CD4-positive, alpha-beta T cell (primary cell): ENCODE results near the gene BTRC. TPM values are rescaled to one million over a fixed set of nuclear protein-coding genes. Genes with fewer than 3 reads are reported as not detected.

Experiments
- ATAC-seq: fragments of 200-7000 bp; cut with Tn5 transposase; one replicate; pipeline ENCODE4 v1.10.0; 2022; ENCODE audit warnings: mild to moderate bottlenecking; ENCODE audit not compliant: poor library complexity
- CTCF ChIA-PET: fragments of 350-600 bp; sonication (Branson Sonifier 250); formaldehyde crosslinking; loops from one replicate; lab custom pipeline; 2021; ENCODE audit warnings: antibody characterized with exemption, inconsistent platforms; lab: Charles Lee
- POLR2A ChIA-PET: fragments of 350-600 bp; sonication (Branson Sonifier 250); formaldehyde crosslinking; loops from one replicate; lab custom pipeline; 2021; ENCODE audit warnings: antibody characterized with exemption, inconsistent platforms; lab: Charles Lee
- DNase-seq, 14 experiments: peaks; one replicate each; pipeline ENCODE4 v3.0.0-alpha.2; 2013 to 2020; ENCODE audit warnings: mixed read lengths in 2 of 14
- H3K27ac ChIP-seq, 2 donors: one replicate each; pipeline versions ENCODE4 v1.5.1 to v1.7.0; 2013; ENCODE audit warnings: low read length in 2 of 2, low read depth in 1 of 2, mild to moderate bottlenecking in 1 of 2
- H3K27me3 ChIP-seq, 2 experiments: 1 replicate in 1 of 2; 2 replicates in 1 of 2; pipeline versions ENCODE4 v1.6.1 to v1.7.0; 2013; ENCODE audit warnings: low read length in 2 of 2, control low read depth in 1 of 2, mild to moderate bottlenecking in 1 of 2, moderate library complexity in 1 of 2; ENCODE audit not compliant: insufficient read depth in 2 of 2, control insufficient read depth in 1 of 2
- H3K36me3 ChIP-seq: one replicate; pipeline ENCODE4 v1.6.1; 2013; ENCODE audit warnings: low read length, control low read depth; ENCODE audit not compliant: insufficient read depth
- H3K4me1 ChIP-seq: one replicate; pipeline ENCODE4 v1.6.1; 2013; ENCODE audit warnings: low read length, control low read depth; ENCODE audit not compliant: insufficient read depth
- H3K4me3 ChIP-seq: one replicate; pipeline ENCODE4 v1.5.1; 2013; ENCODE audit warnings: mild to moderate bottlenecking, low read length, moderate library complexity
- H3K9me3 ChIP-seq, 2 experiments: 1 replicate in 1 of 2; 2 replicates in 1 of 2; pipeline versions ENCODE4 v1.6.1 to v1.7.0; 2013; ENCODE audit warnings: low read length in 2 of 2, mild to moderate bottlenecking in 2 of 2, control low read depth in 1 of 2, moderate library complexity in 1 of 2; ENCODE audit not compliant: control insufficient read depth in 1 of 2, insufficient read depth in 1 of 2
- H3K27ac Mint-ChIP-seq: one replicate; pipeline ENCODE4 v1.8.0; 2020; ENCODE audit warnings: mixed read lengths
- H3K27me3 Mint-ChIP-seq: one replicate; pipeline ENCODE4 v1.8.0; 2021; ENCODE audit warnings: mixed read lengths
- H3K36me3 Mint-ChIP-seq: one replicate; pipeline ENCODE4 v1.8.0; 2021; ENCODE audit warnings: low read depth, mixed read lengths
- H3K4me1 Mint-ChIP-seq: one replicate; pipeline ENCODE4 v1.8.0; 2021; ENCODE audit warnings: low read depth, mixed read lengths
- H3K4me3 Mint-ChIP-seq: one replicate; pipeline ENCODE4 v1.8.0; 2020; ENCODE audit warnings: mild to moderate bottlenecking, mixed read lengths
- H3K9me3 Mint-ChIP-seq: one replicate; pipeline ENCODE4 v1.8.0; 2020; ENCODE audit warnings: mixed read lengths
- CTCF ChIP-seq: fragments of 200-600 bp; IDR thresholded peaks from one replicate; pipeline ENCODE4 v1.8.0; 2022; ENCODE audit warnings: antibody characterized with exemption, mild to moderate bottlenecking
- intact Hi-C, 2 experiments: fragments of 100-400 bp; cut with DNase I in 1 of 2; cut with micrococcal nuclease in 1 of 2; formaldehyde crosslinking; loops; one replicate each; pipeline versions ENCODE4 v1.15.1 to v1.9.0; 2023 to 2025; cut with DNase I, micrococcal nuclease
- total RNA-seq, 174 experiments: library from RNA in 2 of 174; stranded (reverse) in 2 of 174; gene quantifications; one replicate each; pipeline ENCODE4 v1.2.3 and lab custom pipeline; 2021 to 2026

The BTRC gene
- total RNA-seq, 2 experiments from 2014 or later, result 13.1 to 13.2 TPM

- Mint-ChIP-seq H3K9me3 (no peaks in the 10 kb centered on the region), H3K4me1 (no peaks in the 10 kb centered on the region), H3K27me3 (no peaks in the 10 kb centered on the region), H3K4me3 (no peak overlapping the region), H3K27ac (no peak overlapping the region), H3K36me3 (peaks cover 20% of the 10 kb centered on the region)
- TF ChIP-seq CTCF, result no peak
- Histone ChIP-seq H3K9me3 (no peaks in the 10 kb centered on the region), H3K27me3 (no peaks in the 10 kb centered on the region), H3K4me3 (no peak overlapping the region), H3K4me1 (no peaks in the 10 kb centered on the region), H3K27ac (no peak overlapping the region), H3K36me3 (no peaks in the 10 kb centered on the region)
- CTCF ChIA-PET, result no interaction called here
- POLR2A ChIA-PET, result no interaction called here
- no peak for DNase-seq
- intact Hi-C loops, result no loop called here
- no peak for ATAC-seq
Measured at GRCh38 chr10:101511938-101512337, 158.0 kb downstream of the BTRC start.

- no peaks in the 10 kb centered on the region for H3K36me3 ChIP-seq
- CTCF ChIA-PET, result no interaction called here
- no peaks in the 10 kb centered on the region for H3K9me3 ChIP-seq
- no peaks in the 10 kb centered on the region for H3K9me3 Mint-ChIP-seq
- ATAC-seq, result no peak
- no peaks in the 10 kb centered on the region for H3K27me3 Mint-ChIP-seq
- intact Hi-C loops, result no loop called here
- H3K4me3 Mint-ChIP-seq, result no peak overlapping the region
- no peaks in the 10 kb centered on the region for H3K4me1 Mint-ChIP-seq
- H3K27ac Mint-ChIP-seq, result no peak overlapping the region
- POLR2A ChIA-PET, result no interaction called here
- no peaks in the 10 kb centered on the region for H3K27me3 ChIP-seq
- H3K4me1 ChIP-seq, result no peaks in the 10 kb centered on the region
- TF ChIP-seq CTCF, result no peak
- H3K36me3 Mint-ChIP-seq, result peaks cover 20% of the 10 kb centered on the region
- no peak for DNase-seq
- no peak overlapping the region for H3K4me3 ChIP-seq
- H3K27ac ChIP-seq, result no peak overlapping the region
Measured at GRCh38 chr10:101512738-101513137, 158.8 kb downstream of the BTRC start.

- Mint-ChIP-seq H3K27me3 (no peaks in the 10 kb centered on the region), H3K4me1 (no peaks in the 10 kb centered on the region), H3K9me3 (no peaks in the 10 kb centered on the region), H3K27ac (no peak overlapping the region), H3K36me3 (peaks cover 20% of the 10 kb centered on the region), H3K4me3 (no peak overlapping the region)
- ChIA-PET CTCF (no interaction called here), POLR2A (no interaction called here)
- H3K4me1 ChIP-seq, result no peaks in the 10 kb centered on the region
- no peak for DNase-seq
- no peak overlapping the region for H3K27ac ChIP-seq
- ATAC-seq, result no peak
- no peak for TF ChIP-seq CTCF
- no peaks in the 10 kb centered on the region for H3K9me3 ChIP-seq
- H3K27me3 ChIP-seq, result no peaks in the 10 kb centered on the region
- no peaks in the 10 kb centered on the region for H3K36me3 ChIP-seq
- intact Hi-C loops, result no loop called here
- H3K4me3 ChIP-seq, result no peak overlapping the region
Measured at GRCh38 chr10:101513733-101514132, 159.8 kb downstream of the BTRC start.
